ENCODE measurements around the gene PRDM10.

- TF ChIP-seq POLR2A (IDR thresholded peaks at IDR 0.05) = no peak
- TF ChIP-seq CTCF (IDR thresholded peaks at IDR 0.05) = no peak
- no peak for TF ChIP-seq POLR2AphosphoS5 (IDR thresholded peaks at IDR 0.05)
Measured at GRCh38 chr11:130047141-130047540, 44.5 kb upstream of the PRDM10 start.

All from gastroesophageal sphincter (tissue), 3 donors.